H9 (cell line): ENCODE measurements around the gene CDKAL1. TPM values are rescaled to one million over a fixed set of nuclear protein-coding genes. Genes with fewer than 3 reads are reported as not detected.

Source experiments
- DNase-seq: peaks from one replicate; pipeline ENCODE4 v3.0.0-alpha.2; 2017
- H2AFZ ChIP-seq: one replicate; pipeline ENCODE4 v1.6.1; 2013; ENCODE audit warnings: mild to moderate bottlenecking, low read length, control low read depth, moderate library complexity
- H2AK5ac ChIP-seq: 2 replicates; pipeline ENCODE4 v1.6.1; 2013; ENCODE audit warnings: low read length, control low read depth, mixed read lengths; ENCODE audit not compliant: insufficient read length
- H2BK120ac ChIP-seq: one replicate; pipeline ENCODE4 v1.6.1; 2013; ENCODE audit warnings: low read depth, mild to moderate bottlenecking, low read length, control low read depth, inconsistent platforms; ENCODE audit not compliant: poor library complexity, severe bottlenecking
- H2BK12ac ChIP-seq: 2 replicates; pipeline ENCODE4 v1.6.1; 2013; ENCODE audit warnings: low read length, control low read depth, mixed read lengths, low read depth; ENCODE audit not compliant: insufficient read length
- H2BK15ac ChIP-seq: 2 replicates; pipeline ENCODE4 v1.6.1; 2013; ENCODE audit warnings: low read depth, low read length, control low read depth
- H2BK20ac ChIP-seq: one replicate; pipeline ENCODE4 v1.6.1; 2013; ENCODE audit warnings: low read depth, mild to moderate bottlenecking, low read length, control low read depth, inconsistent platforms; ENCODE audit not compliant: poor library complexity, severe bottlenecking
- H2BK5ac ChIP-seq: 2 replicates; pipeline ENCODE4 v1.6.1; 2013; ENCODE audit warnings: low read length, control low read depth, mixed read lengths; ENCODE audit not compliant: insufficient read length
- H3K14ac ChIP-seq: 2 replicates; pipeline ENCODE4 v1.6.1; 2013; ENCODE audit warnings: low read length, control low read depth; ENCODE audit not compliant: insufficient read depth
- H3K18ac ChIP-seq: 2 replicates; pipeline ENCODE4 v1.6.1; 2013; ENCODE audit warnings: low read depth, mild to moderate bottlenecking, mixed read lengths, low read length, control low read depth; ENCODE audit not compliant: insufficient read length
- H3K23ac ChIP-seq: 2 replicates; pipeline ENCODE4 v1.6.1; 2013; ENCODE audit warnings: low read length, control low read depth, mixed read lengths, low read depth; ENCODE audit not compliant: insufficient read length
- H3K23me2 ChIP-seq: 2 replicates; pipeline ENCODE4 v1.6.1; 2013; ENCODE audit warnings: low read depth, mild to moderate bottlenecking, mixed read lengths, low read length, control low read depth; ENCODE audit not compliant: insufficient read length, poor library complexity, severe bottlenecking
- H3K27ac ChIP-seq: 2 replicates; pipeline ENCODE4 v1.5.1; 2013; ENCODE audit warnings: low read length, control low read depth, mixed read lengths, low read depth; ENCODE audit not compliant: insufficient read length
- H3K27me3 ChIP-seq: 2 replicates; pipeline ENCODE4 v1.6.1; 2013; ENCODE audit warnings: low read length, control low read depth, inconsistent platforms; ENCODE audit not compliant: insufficient read depth
- H3K4ac ChIP-seq: 2 replicates; pipeline ENCODE4 v1.6.1; 2013; ENCODE audit warnings: low read depth, mild to moderate bottlenecking, control low read depth, inconsistent platforms, low read length, moderate library complexity
- H3K4me1 ChIP-seq: 2 replicates; pipeline ENCODE4 v1.6.1; 2013; ENCODE audit warnings: low read length, control low read depth, inconsistent platforms; ENCODE audit not compliant: insufficient read depth
- H3K4me2 ChIP-seq: 2 replicates; pipeline ENCODE4 v1.6.1; 2013; ENCODE audit warnings: low read length, control low read depth, mixed read lengths; ENCODE audit not compliant: insufficient read length, insufficient read depth
- H3K56ac ChIP-seq: 2 replicates; pipeline ENCODE4 v1.6.1; 2013; ENCODE audit warnings: low read depth, mild to moderate bottlenecking, mixed read lengths, low read length, control low read depth; ENCODE audit not compliant: insufficient read length
- H3K79me1 ChIP-seq: 2 replicates; pipeline ENCODE4 v1.6.1; 2013; ENCODE audit warnings: low read depth, mild to moderate bottlenecking, moderate library complexity, low read length, control low read depth, inconsistent platforms; ENCODE audit not compliant: insufficient read depth, poor library complexity, severe bottlenecking
- H3K79me2 ChIP-seq: 2 replicates; pipeline ENCODE4 v1.6.1; 2013; ENCODE audit warnings: low read length, control low read depth, inconsistent platforms; ENCODE audit not compliant: insufficient read depth
- H3K9ac ChIP-seq: 2 replicates; pipeline ENCODE4 v1.6.1; 2013; ENCODE audit warnings: low read length, control low read depth, mixed read lengths; ENCODE audit not compliant: insufficient read length; ENCODE audit errors: extremely low read depth
- H3K9me3 ChIP-seq: one replicate; pipeline ENCODE4 v1.6.1; 2013; ENCODE audit warnings: low read depth, low read length, inconsistent platforms; ENCODE audit not compliant: control insufficient read depth
- H3T11ph ChIP-seq: one replicate; pipeline ENCODE4 v1.6.1; 2013; ENCODE audit warnings: mild to moderate bottlenecking, low read length, control low read depth, inconsistent platforms
- H4K20me1 ChIP-seq: one replicate; pipeline ENCODE4 v1.6.1; 2013; ENCODE audit not compliant: control insufficient read depth, insufficient read length, insufficient read depth
- H4K5ac ChIP-seq: 2 replicates; pipeline ENCODE4 v1.6.1; 2013; ENCODE audit warnings: low read depth, mild to moderate bottlenecking, mixed read lengths, low read length, control low read depth; ENCODE audit not compliant: insufficient read length
- H4K8ac ChIP-seq: replicated peaks from 2 replicates; pipeline ENCODE4 v1.6.1; 2013; ENCODE audit warnings: low read length, control low read depth, mixed read lengths, low read depth; ENCODE audit not compliant: insufficient read length
- H4K91ac ChIP-seq: 2 replicates; pipeline ENCODE4 v1.6.1; 2013; ENCODE audit warnings: low read depth, mild to moderate bottlenecking, moderate library complexity, mixed read lengths, low read length, control low read depth; ENCODE audit not compliant: insufficient read length
- H3K27ac Mint-ChIP-seq, 3 experiments: 2 replicates in 2 of 3; 3 replicates in 1 of 3; pipeline ENCODE4 v1.8.0; 2020 to 2021; ENCODE audit warnings: mixed read lengths in 3 of 3, mild to moderate bottlenecking in 1 of 3, moderate library complexity in 1 of 3
- H3K27me3 Mint-ChIP-seq: 2 replicates; pipeline ENCODE4 v1.8.0; 2021; ENCODE audit warnings: low read depth, mild to moderate bottlenecking, moderate library complexity, mixed read lengths
- H3K36me3 Mint-ChIP-seq, 3 experiments: 2 replicates in 2 of 3; 3 replicates in 1 of 3; pipeline ENCODE4 v1.8.0; 2020 to 2021; ENCODE audit warnings: low read depth in 3 of 3, mixed read lengths in 3 of 3; ENCODE audit not compliant: insufficient read depth in 1 of 3
- H3K4me1 Mint-ChIP-seq, 2 experiments: 2 replicates each; pipeline ENCODE4 v1.8.0; 2020; ENCODE audit warnings: mixed read lengths in 2 of 2
- H3K4me3 Mint-ChIP-seq, 2 experiments: 2 replicates in 1 of 2; 3 replicates in 1 of 2; pipeline ENCODE4 v1.8.0; 2020 to 2021; ENCODE audit warnings: mild to moderate bottlenecking in 2 of 2, mixed read lengths in 2 of 2, moderate library complexity in 1 of 2
- H3K9me3 Mint-ChIP-seq, 2 experiments: 2 replicates in 1 of 2; 3 replicates in 1 of 2; pipeline ENCODE4 v1.8.0; 2020; ENCODE audit warnings: mild to moderate bottlenecking in 2 of 2, mixed read lengths in 2 of 2, moderate library complexity in 1 of 2
- CTCF ChIP-seq: fragments of 200-600 bp; sonication (generic); conservative IDR thresholded peaks from 3 replicates; pipeline ENCODE4 v1.8.0; 2021; ENCODE audit warnings: antibody characterized with exemption, mild to moderate bottlenecking
- total RNA-seq: library from RNA; stranded (reverse); gene quantifications from 2 replicates; pipeline ENCODE4 v1.2.1, GENCODE V29; 2021

CDKAL1 gene
- total RNA-seq, 1 experiment from 2014 or later, result 23.0 TPM

GRCh38 chr6:20564269-20564668 lies 30.0 kb downstream of the CDKAL1 start:
- Histone ChIP-seq H3K27ac (no peak overlapping the region), H2BK12ac (no peak overlapping the region), H2BK15ac (no peak overlapping the region), H3K56ac (no peak overlapping the region), H2AK5ac (no peak overlapping the region), H4K91ac (no peak overlapping the region), H3K27me3 (no peaks in the 10 kb centered on the region), H3K4me1 (peaks cover under 1% of the 10 kb centered on the region; the same call in 1 of the 2 replicates), H3T11ph (no peak overlapping the region), H3K9ac (no peak overlapping the region), H3K23me2 (no peaks in the 10 kb centered on the region), H4K5ac (no peak overlapping the region), H3K14ac (no peak overlapping the region), H4K8ac (no peak overlapping the region), H3K4me2 (no peak overlapping the region), H3K79me1 (no peaks in the 10 kb centered on the region), H2AFZ (no peak overlapping the region), H2BK20ac (no peak overlapping the region), H3K23ac (no peak overlapping the region), H2BK5ac (no peak overlapping the region), H2BK120ac (no peak overlapping the region), H3K9me3 (no peaks in the 10 kb centered on the region), H4K20me1 (no peaks in the 10 kb centered on the region), H3K4ac (no peak overlapping the region), H3K18ac (no peak overlapping the region), H3K79me2 (no peaks in the 10 kb centered on the region)
- Mint-ChIP-seq H3K9me3 (no peaks in the 10 kb centered on the region; a peak in 1 of 5 replicates), H3K4me1 (peaks cover 15 to 20% of the 10 kb centered on the region in 2 experiments), H3K36me3 (peaks cover 1 to 8% (median 3%) of the 10 kb centered on the region in 3 experiments; a peak in 3 of 7 replicates), H3K4me3 (no peak overlapping the region), H3K27ac (no peak overlapping the region), H3K27me3 (no peaks in the 10 kb centered on the region)
- DNase-seq, result no peak
- TF ChIP-seq CTCF, result peak; percentile 75
